HEK293T (cell line): Measurements from ENCODE around the gene MRNIP.

Experiments
- BHLHE40 ChIP-seq: fragments of 450-650 bp; IDR thresholded peaks from 2 replicates; pipeline ENCODE4 v1.6.1; 2016; ENCODE audit warnings: mild to moderate bottlenecking, moderate library complexity, borderline replicate concordance
- ELF4 ChIP-seq: fragments of 450-650 bp; IDR thresholded peaks from 2 replicates; pipeline ENCODE4 v1.6.1; 2017; ENCODE audit warnings: antibody characterized with exemption
- FOXA1 ChIP-seq: fragments of 450-650 bp; IDR thresholded peaks from 2 replicates; pipeline ENCODE4 v1.6.1; 2016; ENCODE audit warnings: mild to moderate bottlenecking
- FOXK2 ChIP-seq: fragments of 450-650 bp; IDR thresholded peaks from 2 replicates; pipeline ENCODE4 v1.6.1; 2016; ENCODE audit warnings: mild to moderate bottlenecking
- FOXM1 ChIP-seq: fragments of 450-650 bp; IDR thresholded peaks from 2 replicates; pipeline ENCODE4 v1.6.1; 2017; ENCODE audit warnings: mild to moderate bottlenecking, borderline replicate concordance
- HDGF ChIP-seq: fragments of 450-650 bp; IDR thresholded peaks from 2 replicates; pipeline ENCODE4 v1.6.1; 2017; ENCODE audit warnings: antibody characterized with exemption, borderline replicate concordance
- L3MBTL2 ChIP-seq: fragments of 450-650 bp; conservative IDR thresholded peaks from 2 replicates; pipeline ENCODE4 v1.6.1; 2016; ENCODE audit warnings: mild to moderate bottlenecking
- LEF1 ChIP-seq: fragments of 450-650 bp; IDR thresholded peaks from 2 replicates; pipeline ENCODE4 v1.6.1; 2017; ENCODE audit warnings: mild to moderate bottlenecking, borderline replicate concordance
- NFRKB ChIP-seq: fragments of 450-650 bp; IDR thresholded peaks from 2 replicates; pipeline ENCODE4 v1.6.1; 2016; ENCODE audit warnings: mild to moderate bottlenecking, moderate library complexity
- SP1 ChIP-seq: fragments of 450-650 bp; IDR thresholded peaks from 2 replicates; pipeline ENCODE4 v1.6.1; 2017
- SUZ12 ChIP-seq: fragments of 450-650 bp; IDR thresholded peaks from 2 replicates; pipeline ENCODE4 v1.6.1; 2016; ENCODE audit warnings: mild to moderate bottlenecking
- TARDBP ChIP-seq: fragments of 450-650 bp; IDR thresholded peaks from 2 replicates; pipeline ENCODE4 v1.6.1; 2016
- ZNF384 ChIP-seq: fragments of 450-650 bp; IDR thresholded peaks from 2 replicates; pipeline ENCODE4 v1.6.1; 2016
- TF ChIP-seq, protein P1 (sequence below): fragments of 450-650 bp; IDR thresholded peaks from 2 replicates; pipeline ENCODE4 v1.6.1; 2016

DNA sequence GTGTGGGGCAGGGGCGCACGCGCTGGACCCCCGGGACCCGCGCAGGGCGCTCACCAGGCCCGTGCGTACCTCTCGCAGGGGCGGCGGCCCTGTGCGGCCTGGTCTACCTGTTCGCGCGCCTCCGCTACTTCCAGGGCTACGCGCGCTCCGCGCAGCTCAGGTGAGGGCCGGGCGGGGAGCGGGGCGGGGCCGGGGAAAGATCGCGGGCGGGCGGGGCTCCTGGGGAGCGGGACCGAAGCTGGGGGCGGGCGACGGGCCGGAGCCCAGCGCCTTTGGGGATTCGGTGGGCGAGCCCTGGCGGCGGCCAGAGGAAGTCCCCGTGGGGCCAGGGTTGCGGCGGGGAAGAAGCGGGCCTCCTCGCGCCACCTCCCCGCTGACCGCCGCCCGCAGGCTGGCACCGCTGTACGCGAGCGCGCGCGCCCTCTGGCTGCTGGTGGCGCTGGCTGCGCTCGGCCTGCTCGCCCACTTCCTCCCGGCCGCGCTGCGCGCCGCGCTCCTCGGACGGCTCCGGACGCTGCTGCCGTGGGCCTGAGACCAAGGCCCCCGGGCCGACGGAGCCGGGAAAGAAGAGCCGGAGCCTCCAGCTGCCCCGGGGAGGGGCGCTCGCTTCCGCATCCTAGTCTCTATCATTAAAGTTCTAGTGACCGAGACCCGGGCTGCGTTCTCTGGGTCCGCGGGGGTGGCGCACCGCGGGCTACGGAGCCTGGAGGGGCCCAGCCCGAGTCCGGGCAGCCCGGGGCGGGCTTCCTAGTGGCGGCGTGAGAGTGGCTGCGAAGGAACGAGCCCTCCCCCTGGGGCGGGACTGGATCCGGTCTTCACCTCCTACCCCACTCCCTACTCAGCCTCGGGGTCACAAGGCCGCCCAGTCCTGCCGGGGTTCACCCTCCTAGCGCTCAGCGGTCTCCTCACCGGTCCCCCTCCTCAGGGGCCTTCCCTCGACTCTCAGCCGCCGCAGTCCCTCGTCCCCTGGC, 62.5 kb downstream of the MRNIP start:
- TF ChIP-seq FOXK2 (no peak), ZNF384 (no peak), TARDBP (no peak), BHLHE40 (no peak), LEF1 (no peak), FOXM1 (no peak), L3MBTL2 (no peak), ELF4 (no peak), SP1 (no peak), NFRKB (no peak), HDGF (no peak), FOXA1 (no peak), SUZ12 (no peak)
- TF ChIP-seq, protein P1, sequence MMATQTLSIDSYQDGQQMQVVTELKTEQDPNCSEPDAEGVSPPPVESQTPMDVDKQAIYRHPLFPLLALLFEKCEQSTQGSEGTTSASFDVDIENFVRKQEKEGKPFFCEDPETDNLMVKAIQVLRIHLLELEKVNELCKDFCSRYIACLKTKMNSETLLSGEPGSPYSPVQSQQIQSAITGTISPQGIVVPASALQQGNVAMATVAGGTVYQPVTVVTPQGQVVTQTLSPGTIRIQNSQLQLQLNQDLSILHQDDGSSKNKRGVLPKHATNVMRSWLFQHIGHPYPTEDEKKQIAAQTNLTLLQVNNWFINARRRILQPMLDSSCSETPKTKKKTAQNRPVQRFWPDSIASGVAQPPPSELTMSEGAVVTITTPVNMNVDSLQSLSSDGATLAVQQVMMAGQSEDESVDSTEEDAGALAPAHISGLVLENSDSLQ, result no peak
